GM19455 (cell line): ENCODE results near the gene CHRM4.

Experiments used
- ATAC-seq: cut with Tn5 transposase; IDR thresholded peaks from one replicate; pipeline ENCODE4 v1.9.1; 2021; ENCODE audit not compliant: unreplicated experiment

Gene CHRM4

GRCh38 chr11:46391578-46392420, at the start of gene CHRM4:
CHRM4 (minus strand) TSS chr11:46391776; CDS start chr11:46386557, 5,219 bp downstream.
- ATAC-seq: no peak

GRCh38 chr11:46438211-46438610, 46.6 kb upstream of the CHRM4 start:
- ATAC-seq: no peak

- ATAC-seq: no peak
Measured at GRCh38 chr11:46437122-46437689, 45.6 kb upstream of the CHRM4 start.

- ATAC-seq: no peak
Measured at GRCh38 chr11:46436113-46436512, 44.5 kb upstream of the CHRM4 start.

GRCh38 chr11:46435679-46436078, 44.1 kb upstream of the CHRM4 start:
- ATAC-seq: no peak

GRCh38 chr11:46431211-46431610, 39.6 kb upstream of the CHRM4 start:
- no peak for ATAC-seq

- no peak for ATAC-seq
Measured at GRCh38 chr11:46429717-46430116, 38.1 kb upstream of the CHRM4 start.

- ATAC-seq: no peak
Measured at GRCh38 chr11:46427364-46427763, 35.8 kb upstream of the CHRM4 start.

GRCh38 chr11:46426233-46426991, 34.8 kb upstream of the CHRM4 start:
- no peak for ATAC-seq

GRCh38 chr11:46422588-46422987, 31.0 kb upstream of the CHRM4 start:
- ATAC-seq: no peak

- no peak for ATAC-seq
Measured at GRCh38 chr11:46421257-46421880, 29.8 kb upstream of the CHRM4 start.

- no peak for ATAC-seq
Measured at GRCh38 chr11:46420513-46420912, 28.9 kb upstream of the CHRM4 start.

GRCh38 chr11:46418751-46419150, 27.2 kb upstream of the CHRM4 start:
- no peak for ATAC-seq

- ATAC-seq: no peak
Measured at GRCh38 chr11:46417711-46418110, 26.1 kb upstream of the CHRM4 start.

GRCh38 chr11:46414879-46415278, 23.3 kb upstream of the CHRM4 start:
- ATAC-seq: no peak

GRCh38 chr11:46414466-46414796, 22.9 kb upstream of the CHRM4 start:
- no peak for ATAC-seq

GRCh38 chr11:46413760-46414465, 22.3 kb upstream of the CHRM4 start:
- ATAC-seq: no peak

GRCh38 chr11:46410021-46410420, 18.4 kb upstream of the CHRM4 start:
- ATAC-seq: no peak

GRCh38 chr11:46408407-46408986, 16.9 kb upstream of the CHRM4 start:
- ATAC-seq: no peak

GRCh38 chr11:46407635-46408034, 16.1 kb upstream of the CHRM4 start:
- no peak for ATAC-seq
